HCT116 (cell line): ENCODE measurements around the gene VSX1. TPM values are rescaled to one million over a fixed set of nuclear protein-coding genes. Genes with fewer than 3 reads are reported as not detected.

Experiments
- ATAC-seq: fragments of 200-7000 bp; cut with Tn5 transposase; 2 replicates; pipeline ENCODE4 v1.9.1; 2020; ENCODE audit warnings: mild to moderate bottlenecking, moderate library complexity
- BruUV-seq: library from RNA; stranded (reverse); fragments of 400-500 nt; replicated peaks from 2 replicates; lab custom pipeline; 2021; lab: Mats Ljungman, UMichigan
- CTCF ChIA-PET: fragments of 300-600 bp; sonication (Branson Sonifier 250); formaldehyde crosslinking; loops from one replicate; lab custom pipeline; 2021; ENCODE audit warnings: antibody characterized with exemption; lab: Charles Lee
- POLR2A ChIA-PET: fragments of 300-600, 350-600 bp; sonication (Branson Sonifier 250); formaldehyde crosslinking; loops from one replicate; lab custom pipeline; 2021; ENCODE audit warnings: antibody characterized with exemption; lab: Charles Lee
- RAD21 ChIA-PET, 2 experiments: fragments of 300-600 bp; sonication (Branson Sonifier 250); formaldehyde crosslinking; loops; one replicate each; lab custom pipeline; 2023; ENCODE audit warnings: low total read pairs in 2 of 2; ENCODE audit not compliant: uncharacterized antibody in 2 of 2, unreplicated experiment in 2 of 2, low non-redundant PET in 1 of 2; lab: Charles Lee
- DNase-seq: peaks from one replicate; pipeline ENCODE4 v3.0.0-alpha.2; 2010; ENCODE audit warnings: low read depth, low spot score
- H2AFZ ChIP-seq: fragments of 200-600 bp; shearing (Covaris generic), sonication (generic); 2 replicates; pipeline ENCODE4 v1.6.1; 2017; ENCODE audit warnings: low read depth, mixed run types, mixed read lengths, antibody characterized with exemption, low read length; ENCODE audit not compliant: poor library complexity, severe bottlenecking
- H3K27ac ChIP-seq: 2 replicates; pipeline ENCODE4 v1.5.1; 2012; ENCODE audit warnings: low read depth, low read length
- H3K27me3 ChIP-seq: fragments of 200-600 bp; sonication (generic); 2 replicates; pipeline ENCODE4 v1.6.1; 2016; ENCODE audit warnings: mixed run types, low read length, mixed read lengths; ENCODE audit not compliant: insufficient read depth
- H3K36me3 ChIP-seq, 2 experiments: fragments of 200-500 bp in 1 of 2; fragments of 200-600 bp in 1 of 2; sonication (Bioruptor generic) in 1 of 2; sonication (generic) in 1 of 2; 2 replicates each; pipeline versions ENCODE4 v1.5.1 to v1.6.1; 2014 to 2016; ENCODE audit warnings: low read length in 2 of 2, inconsistent platforms in 1 of 2, mixed read lengths in 1 of 2, mixed run types in 1 of 2; ENCODE audit not compliant: insufficient read depth in 2 of 2, control insufficient read depth in 1 of 2
- H3K4me1 ChIP-seq, 2 experiments: fragments of 200-600 bp in 1 of 2; sonication (generic) in 1 of 2; 2 replicates each; pipeline versions ENCODE4 v1.5.1 to v1.6.1; 2012 to 2017; ENCODE audit warnings: low read length in 2 of 2, inconsistent platforms in 1 of 2, mild to moderate bottlenecking in 1 of 2, mixed read lengths in 1 of 2, mixed run types in 1 of 2, moderate library complexity in 1 of 2; ENCODE audit not compliant: insufficient read depth in 2 of 2, control insufficient read depth in 1 of 2
- H3K4me2 ChIP-seq: fragments of 200-600 bp; sonication (generic); 2 replicates; pipeline ENCODE4 v1.6.1; 2017; ENCODE audit warnings: mixed run types, low read length, mixed read lengths
- H3K4me3 ChIP-seq, 2 experiments: fragments of 200-600 bp in 1 of 2; sonication (generic) in 1 of 2; replicated peaks in 1 of 2; 2 replicates each; pipeline ENCODE4 v1.5.1; 2011 to 2016; ENCODE audit warnings: low read length in 2 of 2, control low read depth in 1 of 2, low read depth in 1 of 2, mild to moderate bottlenecking in 1 of 2, mixed read lengths in 1 of 2, mixed run types in 1 of 2
- H3K79me2 ChIP-seq: fragments of 200-600 bp; sonication (generic); 2 replicates; pipeline ENCODE4 v1.6.1; 2017; ENCODE audit warnings: mild to moderate bottlenecking, mixed run types, low read length, moderate library complexity, mixed read lengths; ENCODE audit not compliant: insufficient read depth
- H3K9ac ChIP-seq: fragments of 200-600 bp; sonication (generic); 2 replicates; pipeline ENCODE4 v1.6.1; 2016; ENCODE audit warnings: low read length, mixed read lengths
- H3K9me2 ChIP-seq: fragments of 200-600 bp; sonication (generic), shearing (Covaris generic); 2 replicates; pipeline ENCODE4 v1.6.1; 2017; ENCODE audit warnings: mixed run types, mild to moderate bottlenecking, moderate library complexity; ENCODE audit not compliant: insufficient read depth
- H3K9me3 ChIP-seq, 2 experiments: fragments of 200-500 bp in 1 of 2; fragments of 200-600 bp in 1 of 2; sonication (Bioruptor generic) in 1 of 2; sonication (generic) in 1 of 2; 2 replicates each; pipeline ENCODE4 v1.6.1; 2014 to 2017; ENCODE audit warnings: low read length in 2 of 2, mixed read lengths in 2 of 2, inconsistent platforms in 1 of 2, low read depth in 1 of 2, mild to moderate bottlenecking in 1 of 2, mixed run types in 1 of 2, moderate library complexity in 1 of 2; ENCODE audit not compliant: control insufficient read depth in 1 of 2, insufficient read depth in 1 of 2
- H4K20me1 ChIP-seq: fragments of 200-600 bp; sonication (generic), shearing (Covaris generic); 2 replicates; pipeline ENCODE4 v1.6.1; 2017; ENCODE audit warnings: mixed run types, mild to moderate bottlenecking, moderate library complexity; ENCODE audit not compliant: insufficient read depth
- ATF3 ChIP-seq: IDR thresholded peaks from 2 replicates; pipeline ENCODE4 v1.6.1; 2012
- CBX3 ChIP-seq: IDR thresholded peaks from 2 replicates; pipeline ENCODE4 v1.6.1; 2012; ENCODE audit warnings: low read depth
- CEBPB ChIP-seq: IDR thresholded peaks from 2 replicates; pipeline ENCODE4 v1.6.1; 2012; ENCODE audit warnings: low read depth
- CTCF ChIP-seq, 3 experiments: fragments of 200-600 bp in 1 of 3; sonication (generic) in 1 of 3; IDR thresholded peaks in 2 of 3; conservative IDR thresholded peaks in 1 of 3; 2 replicates each; pipeline ENCODE4 v1.5.1; 2012 to 2017; ENCODE audit warnings: low read depth in 2 of 3, low read length in 2 of 3, antibody characterized with exemption in 1 of 3, borderline replicate concordance in 1 of 3, control low read depth in 1 of 3, mild to moderate bottlenecking in 1 of 3, mixed read lengths in 1 of 3, mixed run types in 1 of 3, moderate library complexity in 1 of 3; ENCODE audit not compliant: insufficient read depth in 1 of 3
- EZH2 ChIP-seq: fragments of 200-600 bp; sonication (generic); IDR thresholded peaks from 2 replicates; pipeline ENCODE4 v1.6.1; 2017; ENCODE audit warnings: antibody characterized with exemption, mixed run types
- FOSL1 ChIP-seq: IDR thresholded peaks from 2 replicates; pipeline ENCODE4 v1.6.1; 2012; ENCODE audit warnings: low read depth
- JUND ChIP-seq: IDR thresholded peaks from 2 replicates; pipeline ENCODE4 v1.6.1; 2012
- POLR2A ChIP-seq: IDR thresholded peaks from 2 replicates; pipeline ENCODE4 v1.7.0; 2011; ENCODE audit warnings: borderline replicate concordance; ENCODE audit not compliant: insufficient read depth, insufficient read length; ENCODE audit errors: extremely low read depth
- REST ChIP-seq: IDR thresholded peaks from 2 replicates; pipeline ENCODE4 v1.6.1; 2012; ENCODE audit warnings: low read depth
- SRF ChIP-seq: IDR thresholded peaks from 2 replicates; pipeline ENCODE4 v1.6.1; 2012; ENCODE audit warnings: low read depth
- TCF7L2 ChIP-seq: IDR thresholded peaks from 2 replicates; pipeline ENCODE4 v1.7.0; 2011; ENCODE audit warnings: borderline replicate concordance, inconsistent platforms; ENCODE audit not compliant: insufficient read depth, insufficient read length; ENCODE audit errors: extremely low read depth
- YY1 ChIP-seq: IDR thresholded peaks from 2 replicates; pipeline ENCODE4 v1.6.1; 2011; ENCODE audit warnings: low read length, low read depth, moderate library complexity, mild to moderate bottlenecking; ENCODE audit not compliant: insufficient replicate concordance; ENCODE audit errors: extremely low read depth
- ZBTB33 ChIP-seq: IDR thresholded peaks from 2 replicates; pipeline ENCODE4 v1.6.1; 2011; ENCODE audit warnings: mild to moderate bottlenecking, low read length, moderate library complexity; ENCODE audit not compliant: insufficient replicate concordance; ENCODE audit errors: extremely low read depth
- ZFX ChIP-seq: fragments of 450-650 bp; IDR thresholded peaks from 2 replicates; pipeline ENCODE4 v1.6.1; 2017
- ZNF274 ChIP-seq: fragments of 200-500 bp; sonication (Bioruptor generic); IDR thresholded peaks from 2 replicates; pipeline ENCODE4 v1.6.1; 2014; ENCODE audit warnings: mild to moderate bottlenecking, low read depth, low read length, inconsistent platforms
- intact Hi-C: fragments of 100-400 bp; cut with micrococcal nuclease; formaldehyde crosslinking; loops from 2 replicates; pipeline ENCODE4 v1.10.0; 2022
- total RNA-seq: library from RNA; stranded (reverse); gene quantifications from one replicate; pipeline ENCODE4 v1.2.1, GENCODE V29; 2021; ENCODE audit not compliant: unreplicated experiment

The VSX1 gene
- total RNA-seq, 1 experiment from 2014 or later: not detected

GRCh38 chr20:25116739-25117458 lies 35.0 kb upstream of the VSX1 start:
- ATAC-seq: no peak
- no peaks in the 10 kb centered on the region for H3K79me2 ChIP-seq
- H3K4me2 ChIP-seq: no peak overlapping the region
- no peaks in the 10 kb centered on the region for H4K20me1 ChIP-seq
- CTCF ChIA-PET: no interaction called here
- H3K4me3 ChIP-seq: no peak overlapping the region
- TF ChIP-seq YY1 (no peak), ZFX (no peak), ZBTB33 (no peak), CEBPB (no peak), TCF7L2 (no peak), CBX3 (no peak), ZNF274 (no peak), ATF3 (no peak), FOSL1 (no peak), REST (no peak), JUND (no peak), POLR2A (no peak), SRF (no peak), EZH2 (no peak), CTCF (IDR thresholded peaks at IDR 0.05 in 2 of 3, conservative IDR thresholded peaks at IDR 0.05 in 1 of 3; ENCODE audit: borderline replicate concordance in 1 of 3, insufficient read depth in 1 of 3, low read depth in 2 of 3, low read length in 2 of 3) (no peak)
- no peaks in the 10 kb centered on the region for H3K9me3 ChIP-seq
- intact Hi-C loops: no loop called here
- H2AFZ ChIP-seq: no peak overlapping the region
- POLR2A ChIA-PET: no interaction called here
- H3K4me1 ChIP-seq: no peaks in the 10 kb centered on the region
- no peak for DNase-seq
- H3K9ac ChIP-seq: no peak overlapping the region
- no peak overlapping the region for H3K27ac ChIP-seq
- BruUV-seq: no TSS peak
- peaks cover 22% of the 10 kb centered on the region for H3K27me3 ChIP-seq
- H3K9me2 ChIP-seq: no peaks in the 10 kb centered on the region
- no peaks in the 10 kb centered on the region for H3K36me3 ChIP-seq
- RAD21 ChIA-PET: no interaction called here
